ENCODE data around the gene GTPBP4. TPM values are rescaled to one million over a fixed set of nuclear protein-coding genes. Genes with fewer than 3 reads are reported as not detected.
A peak's percentile ranks its signal among the peaks of the same experiment; 100 is the strongest.

The GTPBP4 gene
- total RNA-seq, 6 experiments from 2014 or later = 6.6 to 18.6 (median 15.4) TPM

- H3K36me3 ChIP-seq = no peaks in the 10 kb centered on the region
- no peak overlapping the region for H3K27ac ChIP-seq
- ATAC-seq = peak; percentile 67 to 88 (median 80)
- WGBS (ENCODE audit: insufficient coverage, low coverage, low lambda C conversion rate, missing lambda C conversion rate) = 62% methylated on average over 12 of the region's 14 CpGs
- H3K4me1 ChIP-seq = no peaks in the 10 kb centered on the region
- no peak overlapping the region for H3K4me3 ChIP-seq
- TF ChIP-seq CTCF (IDR thresholded peaks at IDR 0.05) (no peak), POLR2A (IDR thresholded peaks at IDR 0.05) (no peak)
- intact Hi-C loops (cut with DNase I) = no loop called here
- no peaks in the 10 kb centered on the region for H3K9me3 ChIP-seq
- no peaks in the 10 kb centered on the region for H3K27me3 ChIP-seq
- peak; percentile 50 to 67 (median 53) for DNase-seq
Measured at GRCh38 chr10:944034-944831, 44.0 kb upstream of the GTPBP4 start.

GRCh38 chr10:945778-946177, 42.5 kb upstream of the GTPBP4 start:
- intact Hi-C loops (cut with DNase I) = no loop called here
- no peak overlapping the region for H3K4me3 ChIP-seq
- no peaks in the 10 kb centered on the region for H3K27me3 ChIP-seq
- 85% methylated on average over 6 of the region's 6 CpGs for WGBS (ENCODE audit: insufficient coverage, low coverage, low lambda C conversion rate, missing lambda C conversion rate)
- no peaks in the 10 kb centered on the region for H3K36me3 ChIP-seq
- ATAC-seq (no peak), DNase-seq (no peak)
- TF ChIP-seq CTCF (IDR thresholded peaks at IDR 0.05) (no peak), POLR2A (IDR thresholded peaks at IDR 0.05) (no peak)
- no peak overlapping the region for H3K27ac ChIP-seq
- H3K4me1 ChIP-seq = no peaks in the 10 kb centered on the region
- H3K9me3 ChIP-seq = no peaks in the 10 kb centered on the region

GRCh38 chr10:947051-947450, 41.2 kb upstream of the GTPBP4 start:
- intact Hi-C loops (cut with DNase I) = no loop called here
- Histone ChIP-seq H3K9me3 (no peaks in the 10 kb centered on the region), H3K4me1 (no peaks in the 10 kb centered on the region), H3K4me3 (no peak overlapping the region), H3K27ac (no peak overlapping the region), H3K27me3 (no peaks in the 10 kb centered on the region), H3K36me3 (no peaks in the 10 kb centered on the region)
- 72% methylated on average over 9 of the region's 9 CpGs for WGBS (ENCODE audit: insufficient coverage, low coverage, low lambda C conversion rate, missing lambda C conversion rate)
- DNase-seq = no peak
- TF ChIP-seq POLR2A (IDR thresholded peaks at IDR 0.05) (no peak), CTCF (IDR thresholded peaks at IDR 0.05) (no peak)
- no peak for ATAC-seq

GRCh38 chr10:947881-948280, 40.4 kb upstream of the GTPBP4 start:
- H3K27me3 ChIP-seq = no peaks in the 10 kb centered on the region
- DNase-seq = no peak
- no peaks in the 10 kb centered on the region for H3K9me3 ChIP-seq
- H3K27ac ChIP-seq = no peak overlapping the region
- no peak overlapping the region for H3K4me3 ChIP-seq
- 93% methylated on average over 9 of the region's 10 CpGs for WGBS (ENCODE audit: insufficient coverage, low coverage, low lambda C conversion rate, missing lambda C conversion rate)
- TF ChIP-seq CTCF (IDR thresholded peaks at IDR 0.05) (no peak), POLR2A (IDR thresholded peaks at IDR 0.05) (no peak)
- no peaks in the 10 kb centered on the region for H3K36me3 ChIP-seq
- no peak for ATAC-seq
- H3K4me1 ChIP-seq = no peaks in the 10 kb centered on the region
- intact Hi-C loops (cut with DNase I) = no loop called here

All from right lobe of liver (tissue), 6 donors.